SK-N-SH treated with all-trans-retinoic acid at 6 μM for 48 hours (cell line): ENCODE results near the gene BOD1L1.

Source experiments
- ATAC-seq: fragments of 200-7000 bp; cut with Tn5 transposase; 3 replicates; pipeline ENCODE4 v1.9.1; 2020; ENCODE audit warnings: mild to moderate bottlenecking, moderate library complexity
- ARNTL ChIP-seq: fragments of 450-650 bp; formaldehyde crosslinking; IDR thresholded peaks from 2 replicates; pipeline ENCODE4 v1.5.0; 2020; ENCODE audit warnings: low read depth, mild to moderate bottlenecking, moderate library complexity, borderline replicate concordance
- BACH2 ChIP-seq: fragments of 250-450 bp; sonication (Bioruptor Pico); IDR thresholded peaks from 2 replicates; pipeline ENCODE4 v1.9.0; 2021; ENCODE audit warnings: mild to moderate bottlenecking, borderline replicate concordance
- CREB5 ChIP-seq: fragments of 250-450 bp; sonication (Bioruptor Pico); IDR thresholded peaks from 2 replicates; pipeline ENCODE4 v1.5.1; 2020; ENCODE audit warnings: low read depth, mild to moderate bottlenecking, moderate library complexity
- CSDC2 ChIP-seq: fragments of 250-450 bp; sonication (Bioruptor Pico); IDR thresholded peaks from 2 replicates; pipeline ENCODE4 v1.5.0; 2020; ENCODE audit warnings: mild to moderate bottlenecking, moderate library complexity
- ESRRG ChIP-seq: fragments of 250-450 bp; sonication (Bioruptor Pico); IDR thresholded peaks from 2 replicates; pipeline ENCODE4 v1.6.1; 2021; ENCODE audit warnings: mild to moderate bottlenecking
- GLIS3 ChIP-seq: fragments of 250-450 bp; sonication (Bioruptor Pico); IDR thresholded peaks from 2 replicates; pipeline ENCODE4 v1.5.0; 2020; ENCODE audit warnings: mild to moderate bottlenecking, moderate library complexity
- ISL1 ChIP-seq: fragments of 250-450 bp; sonication (Bioruptor Pico); IDR thresholded peaks from 2 replicates; pipeline ENCODE4 v2.1.2; 2022; ENCODE audit warnings: mild to moderate bottlenecking, moderate library complexity
- OSR1 ChIP-seq: fragments of 250-450 bp; sonication (Bioruptor Pico); IDR thresholded peaks from 2 replicates; pipeline ENCODE4 v1.8.0; 2022; ENCODE audit warnings: moderate library complexity, mild to moderate bottlenecking, inconsistent platforms
- SNAI2 ChIP-seq: fragments of 250-450 bp; sonication (Bioruptor Pico); IDR thresholded peaks from 2 replicates; pipeline ENCODE4 v1.5.0; 2020; ENCODE audit warnings: mild to moderate bottlenecking, moderate library complexity
- TCF4 ChIP-seq: fragments of 250-450 bp; sonication (Bioruptor Pico); IDR thresholded peaks from 2 replicates; pipeline ENCODE4 v1.8.0; 2021; ENCODE audit warnings: mild to moderate bottlenecking, moderate library complexity, borderline replicate concordance
- TOX ChIP-seq: fragments of 250-450 bp; sonication (Bioruptor Pico); IDR thresholded peaks from 2 replicates; pipeline ENCODE4 v1.8.0; 2021; ENCODE audit warnings: mild to moderate bottlenecking, moderate library complexity, borderline replicate concordance
- ZC3H10 ChIP-seq: fragments of 250-450 bp; sonication (Bioruptor Pico); IDR thresholded peaks from 2 replicates; pipeline ENCODE4 v1.5.1; 2021; ENCODE audit warnings: mild to moderate bottlenecking, moderate library complexity
- ZNF70 ChIP-seq: fragments of 450-650 bp; formaldehyde crosslinking; IDR thresholded peaks from 2 replicates; pipeline ENCODE4 v1.5.0; 2020; ENCODE audit warnings: mild to moderate bottlenecking, moderate library complexity
- ZNF8 ChIP-seq: fragments of 450-650 bp; formaldehyde crosslinking; IDR thresholded peaks from 2 replicates; pipeline ENCODE4 v1.5.0; 2020; ENCODE audit warnings: mild to moderate bottlenecking, moderate library complexity
- TF ChIP-seq, protein P1 (sequence below): fragments of 250-450 bp; sonication (Bioruptor Pico); IDR thresholded peaks from 2 replicates; pipeline ENCODE4 v1.8.0; 2021; ENCODE audit warnings: low read depth, mild to moderate bottlenecking, moderate library complexity, borderline replicate concordance
- TF ChIP-seq, protein P2 (sequence below): fragments of 250-450 bp; sonication (Bioruptor Pico); IDR thresholded peaks from 2 replicates; pipeline ENCODE4 v1.8.0; 2020; ENCODE audit warnings: mild to moderate bottlenecking, moderate library complexity, borderline replicate concordance
- TF ChIP-seq, protein P3 (sequence below): fragments of 250-450 bp; sonication (Bioruptor Pico); IDR thresholded peaks from 2 replicates; pipeline ENCODE4 v1.5.1; 2021; ENCODE audit warnings: mild to moderate bottlenecking, moderate library complexity
- TF ChIP-seq, protein P4 (sequence below): fragments of 250-450 bp; sonication (Bioruptor Pico); IDR thresholded peaks from 2 replicates; pipeline ENCODE4 v1.5.0; 2020; ENCODE audit warnings: mild to moderate bottlenecking, moderate library complexity

Gene BOD1L1

DNA sequence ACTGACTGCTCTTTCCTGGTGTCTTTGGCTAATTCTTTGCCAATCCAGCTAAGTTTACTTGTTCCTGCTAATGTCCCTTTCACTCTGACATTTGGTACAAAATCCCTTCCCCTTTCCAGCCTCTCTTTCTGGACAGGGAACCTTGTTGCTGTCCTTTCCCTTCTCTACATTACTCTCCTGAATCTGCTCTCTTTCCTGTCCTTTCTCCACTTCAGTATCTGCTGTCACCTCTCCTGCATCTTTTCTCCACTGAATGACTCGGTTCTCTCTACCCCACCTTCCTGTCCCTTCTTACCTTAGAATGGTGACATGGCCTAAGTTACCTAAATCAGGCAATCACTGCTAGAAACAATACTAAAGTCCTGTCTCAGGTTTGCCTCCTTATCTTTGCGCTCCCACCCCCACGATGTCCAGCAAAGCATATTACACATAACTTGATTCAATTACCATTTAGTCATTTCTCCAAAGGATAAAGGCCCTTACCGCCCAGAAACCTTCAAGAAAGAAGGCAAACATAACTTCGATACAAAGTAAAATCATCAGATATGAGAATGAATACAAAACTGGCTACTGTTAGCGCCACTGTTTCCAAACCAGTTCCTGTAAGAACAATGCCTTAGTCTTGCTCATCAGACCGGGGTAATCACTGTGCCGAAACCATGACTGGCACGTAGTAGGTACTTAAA is 890 bp downstream of the BOD1L1 start:
- TF ChIP-seq ZNF70 (no peak), BACH2 (CRISPR knock-in tag) (no peak), CSDC2 (CRISPR knock-in tag) (no peak), CREB5 (CRISPR knock-in tag) (no peak)
- ATAC-seq: no peak

DNA sequence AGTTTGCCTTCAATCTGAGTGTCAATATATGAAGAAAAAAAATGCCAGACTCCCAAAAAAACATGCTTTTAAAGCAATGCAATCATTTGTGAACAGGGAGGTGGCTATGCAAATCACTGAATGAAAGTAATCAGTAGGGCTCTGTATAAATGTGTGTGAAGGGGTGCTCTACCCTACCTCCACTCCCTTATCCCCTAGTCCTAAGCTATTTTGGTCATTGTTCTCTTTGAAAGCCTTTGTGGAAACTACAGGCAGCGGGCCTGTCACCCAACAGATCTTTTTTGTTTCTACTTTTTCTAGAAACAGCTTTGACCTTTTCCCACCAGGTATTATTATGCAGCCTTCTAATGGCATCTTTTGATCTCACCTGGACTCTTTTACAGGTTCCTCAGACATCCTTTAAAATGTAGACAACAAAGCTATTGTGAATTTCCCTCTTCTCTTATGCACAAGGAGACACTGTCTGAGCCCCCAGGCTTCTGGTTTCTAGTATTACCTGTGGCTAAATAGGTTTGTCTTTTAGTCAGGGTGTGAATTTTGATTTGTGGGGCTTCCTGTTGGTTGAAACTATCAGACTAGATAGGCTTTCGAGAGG is 9.2 kb downstream of the BOD1L1 start:
- ATAC-seq: no peak
- TF ChIP-seq TCF4 (no peak), TOX (no peak), ISL1 (CRISPR knock-in tag) (no peak), BACH2 (CRISPR knock-in tag) (no peak), OSR1 (CRISPR knock-in tag) (no peak), GLIS3 (no peak)
- TF ChIP-seq, protein P1, sequence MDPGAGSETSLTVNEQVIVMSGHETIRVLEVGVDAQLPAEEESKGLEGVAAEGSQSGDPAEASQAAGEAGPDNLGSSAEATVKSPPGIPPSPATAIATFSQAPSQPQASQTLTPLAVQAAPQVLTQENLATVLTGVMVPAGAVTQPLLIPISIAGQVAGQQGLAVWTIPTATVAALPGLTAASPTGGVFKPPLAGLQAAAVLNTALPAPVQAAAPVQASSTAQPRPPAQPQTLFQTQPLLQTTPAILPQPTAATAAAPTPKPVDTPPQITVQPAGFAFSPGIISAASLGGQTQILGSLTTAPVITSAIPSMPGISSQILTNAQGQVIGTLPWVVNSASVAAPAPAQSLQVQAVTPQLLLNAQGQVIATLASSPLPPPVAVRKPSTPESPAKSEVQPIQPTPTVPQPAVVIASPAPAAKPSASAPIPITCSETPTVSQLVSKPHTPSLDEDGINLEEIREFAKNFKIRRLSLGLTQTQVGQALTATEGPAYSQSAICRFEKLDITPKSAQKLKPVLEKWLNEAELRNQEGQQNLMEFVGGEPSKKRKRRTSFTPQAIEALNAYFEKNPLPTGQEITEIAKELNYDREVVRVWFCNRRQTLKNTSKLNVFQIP (CRISPR knock-in tag): no peak
- TF ChIP-seq, protein P2, sequence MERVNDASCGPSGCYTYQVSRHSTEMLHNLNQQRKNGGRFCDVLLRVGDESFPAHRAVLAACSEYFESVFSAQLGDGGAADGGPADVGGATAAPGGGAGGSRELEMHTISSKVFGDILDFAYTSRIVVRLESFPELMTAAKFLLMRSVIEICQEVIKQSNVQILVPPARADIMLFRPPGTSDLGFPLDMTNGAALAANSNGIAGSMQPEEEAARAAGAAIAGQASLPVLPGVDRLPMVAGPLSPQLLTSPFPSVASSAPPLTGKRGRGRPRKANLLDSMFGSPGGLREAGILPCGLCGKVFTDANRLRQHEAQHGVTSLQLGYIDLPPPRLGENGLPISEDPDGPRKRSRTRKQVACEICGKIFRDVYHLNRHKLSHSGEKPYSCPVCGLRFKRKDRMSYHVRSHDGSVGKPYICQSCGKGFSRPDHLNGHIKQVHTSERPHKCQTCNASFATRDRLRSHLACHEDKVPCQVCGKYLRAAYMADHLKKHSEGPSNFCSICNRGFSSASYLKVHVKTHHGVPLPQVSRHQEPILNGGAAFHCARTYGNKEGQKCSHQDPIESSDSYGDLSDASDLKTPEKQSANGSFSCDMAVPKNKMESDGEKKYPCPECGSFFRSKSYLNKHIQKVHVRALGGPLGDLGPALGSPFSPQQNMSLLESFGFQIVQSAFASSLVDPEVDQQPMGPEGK (CRISPR knock-in tag): no peak

DNA sequence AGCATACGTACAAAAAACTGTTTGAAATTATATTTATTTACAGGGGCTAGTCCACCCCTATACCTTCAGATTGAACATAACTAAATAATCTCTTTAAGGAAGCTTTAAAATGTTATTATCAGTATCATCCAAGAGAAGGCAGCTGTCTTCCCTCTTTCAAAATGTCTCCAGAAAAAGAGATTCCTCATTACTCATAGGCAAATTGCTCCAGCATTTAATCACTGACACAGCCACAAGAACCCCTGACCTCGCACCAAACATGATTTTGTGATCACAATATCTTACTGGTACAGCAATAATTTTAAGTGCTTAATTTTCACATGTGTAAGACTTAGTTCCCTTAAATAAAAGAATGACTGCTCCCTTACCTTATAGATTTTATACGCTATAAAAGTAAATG is 9.7 kb downstream of the BOD1L1 start:
- no peak for ATAC-seq
- TF ChIP-seq TOX (no peak), SNAI2 (CRISPR knock-in tag) (no peak), TCF4 (no peak), ZC3H10 (CRISPR knock-in tag) (no peak), ARNTL (CRISPR knock-in tag) (no peak)
- TF ChIP-seq, protein P3, sequence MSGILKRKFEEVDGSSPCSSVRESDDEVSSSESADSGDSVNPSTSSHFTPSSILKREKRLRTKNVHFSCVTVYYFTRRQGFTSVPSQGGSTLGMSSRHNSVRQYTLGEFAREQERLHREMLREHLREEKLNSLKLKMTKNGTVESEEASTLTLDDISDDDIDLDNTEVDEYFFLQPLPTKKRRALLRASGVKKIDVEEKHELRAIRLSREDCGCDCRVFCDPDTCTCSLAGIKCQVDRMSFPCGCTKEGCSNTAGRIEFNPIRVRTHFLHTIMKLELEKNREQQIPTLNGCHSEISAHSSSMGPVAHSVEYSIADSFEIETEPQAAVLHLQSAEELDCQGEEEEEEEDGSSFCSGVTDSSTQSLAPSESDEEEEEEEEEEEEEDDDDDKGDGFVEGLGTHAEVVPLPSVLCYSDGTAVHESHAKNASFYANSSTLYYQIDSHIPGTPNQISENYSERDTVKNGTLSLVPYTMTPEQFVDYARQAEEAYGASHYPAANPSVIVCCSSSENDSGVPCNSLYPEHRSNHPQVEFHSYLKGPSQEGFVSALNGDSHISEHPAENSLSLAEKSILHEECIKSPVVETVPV (CRISPR knock-in tag): no peak
- TF ChIP-seq, all 23 proteins: peak for 0

GRCh38 chr4:13616597-13616996 is 10.9 kb downstream of the BOD1L1 start:
- no peak for ATAC-seq
- TF ChIP-seq ZNF8 (CRISPR knock-in tag) (no peak), CSDC2 (CRISPR knock-in tag) (no peak), SNAI2 (CRISPR knock-in tag) (no peak), OSR1 (CRISPR knock-in tag) (no peak), TCF4 (no peak), ESRRG (CRISPR knock-in tag) (no peak), CREB5 (CRISPR knock-in tag) (no peak), ISL1 (CRISPR knock-in tag) (no peak), ZNF70 (no peak), BACH2 (CRISPR knock-in tag) (no peak)
- TF ChIP-seq, protein P4, sequence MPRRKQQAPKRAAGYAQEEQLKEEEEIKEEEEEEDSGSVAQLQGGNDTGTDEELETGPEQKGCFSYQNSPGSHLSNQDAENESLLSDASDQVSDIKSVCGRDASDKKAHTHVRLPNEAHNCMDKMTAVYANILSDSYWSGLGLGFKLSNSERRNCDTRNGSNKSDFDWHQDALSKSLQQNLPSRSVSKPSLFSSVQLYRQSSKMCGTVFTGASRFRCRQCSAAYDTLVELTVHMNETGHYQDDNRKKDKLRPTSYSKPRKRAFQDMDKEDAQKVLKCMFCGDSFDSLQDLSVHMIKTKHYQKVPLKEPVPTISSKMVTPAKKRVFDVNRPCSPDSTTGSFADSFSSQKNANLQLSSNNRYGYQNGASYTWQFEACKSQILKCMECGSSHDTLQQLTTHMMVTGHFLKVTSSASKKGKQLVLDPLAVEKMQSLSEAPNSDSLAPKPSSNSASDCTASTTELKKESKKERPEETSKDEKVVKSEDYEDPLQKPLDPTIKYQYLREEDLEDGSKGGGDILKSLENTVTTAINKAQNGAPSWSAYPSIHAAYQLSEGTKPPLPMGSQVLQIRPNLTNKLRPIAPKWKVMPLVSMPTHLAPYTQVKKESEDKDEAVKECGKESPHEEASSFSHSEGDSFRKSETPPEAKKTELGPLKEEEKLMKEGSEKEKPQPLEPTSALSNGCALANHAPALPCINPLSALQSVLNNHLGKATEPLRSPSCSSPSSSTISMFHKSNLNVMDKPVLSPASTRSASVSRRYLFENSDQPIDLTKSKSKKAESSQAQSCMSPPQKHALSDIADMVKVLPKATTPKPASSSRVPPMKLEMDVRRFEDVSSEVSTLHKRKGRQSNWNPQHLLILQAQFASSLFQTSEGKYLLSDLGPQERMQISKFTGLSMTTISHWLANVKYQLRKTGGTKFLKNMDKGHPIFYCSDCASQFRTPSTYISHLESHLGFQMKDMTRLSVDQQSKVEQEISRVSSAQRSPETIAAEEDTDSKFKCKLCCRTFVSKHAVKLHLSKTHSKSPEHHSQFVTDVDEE (CRISPR knock-in tag): no peak
- TF ChIP-seq, protein P1 (CRISPR knock-in tag): no peak
- TF ChIP-seq, protein P2 (CRISPR knock-in tag): no peak
